OCI-LY7 (cell line): ENCODE results near the gene COL20A1. TPM values are rescaled to one million over a fixed set of nuclear protein-coding genes. Genes with fewer than 3 reads are reported as not detected.
A peak's percentile ranks its signal among the peaks of the same experiment; 100 is the strongest.

Source experiments
- BruUV-seq: library from RNA; stranded (reverse); fragments of 400-500 nt; replicated peaks from 2 replicates; lab custom pipeline; 2021; lab: Mats Ljungman, UMichigan
- CTCF ChIA-PET: fragments of 300-600 bp; sonication (Branson Sonifier 250); formaldehyde crosslinking; loops from one replicate; lab custom pipeline; 2022; ENCODE audit warnings: antibody characterized with exemption; ENCODE audit not compliant: unreplicated experiment; lab: Charles Lee
- POLR2A ChIA-PET: fragments of 300-600 bp; sonication (Branson Sonifier 250); formaldehyde crosslinking; loops from one replicate; lab custom pipeline; 2022; ENCODE audit warnings: antibody characterized with exemption; lab: Charles Lee
- DNase-seq: peaks from one replicate; pipeline ENCODE4 v3.0.0-alpha.2; 2015; ENCODE audit warnings: low spot score
- H2AFZ ChIP-seq: fragments of 200-600 bp; sonication (generic), shearing (Covaris generic); 2 replicates; pipeline ENCODE4 v1.6.1; 2014; ENCODE audit warnings: mild to moderate bottlenecking, antibody characterized with exemption, low read length, moderate library complexity
- H3K27ac ChIP-seq: fragments of 200-600 bp; sonication (generic); 2 replicates; pipeline ENCODE4 v1.5.1; 2014; ENCODE audit warnings: mixed run types, low read depth, mild to moderate bottlenecking, moderate library complexity, low read length, inconsistent platforms; ENCODE audit not compliant: poor library complexity, severe bottlenecking
- H3K36me3 ChIP-seq: fragments of 200-600 bp; sonication (generic); 2 replicates; pipeline ENCODE4 v1.6.1; 2014; ENCODE audit warnings: mild to moderate bottlenecking, antibody characterized with exemption, low read length, moderate library complexity, mixed read lengths; ENCODE audit not compliant: insufficient read depth
- H3K4me1 ChIP-seq: fragments of 200-600 bp; sonication (generic); 2 replicates; pipeline ENCODE4 v1.5.1; 2014; ENCODE audit warnings: mild to moderate bottlenecking, low read length; ENCODE audit not compliant: insufficient read depth, poor library complexity, severe bottlenecking
- H3K4me2 ChIP-seq: fragments of 200-600 bp; sonication (generic); 2 replicates; pipeline ENCODE4 v1.6.1; 2014; ENCODE audit warnings: mild to moderate bottlenecking, low read length
- H3K4me3 ChIP-seq: fragments of 200-600 bp; sonication (generic); 2 replicates; pipeline ENCODE4 v1.5.1; 2014; ENCODE audit warnings: mild to moderate bottlenecking, low read depth, low read length; ENCODE audit not compliant: poor library complexity, severe bottlenecking
- H3K79me2 ChIP-seq: fragments of 200-600 bp; sonication (generic); 2 replicates; pipeline ENCODE4 v1.6.1; 2016; ENCODE audit warnings: low read depth, mild to moderate bottlenecking, low read length, moderate library complexity, mixed read lengths; ENCODE audit not compliant: insufficient read depth
- H3K9me2 ChIP-seq: fragments of 200-600 bp; sonication (generic); 2 replicates; pipeline ENCODE4 v1.6.1; 2016; ENCODE audit warnings: mild to moderate bottlenecking, low read length, mixed read lengths; ENCODE audit not compliant: insufficient read depth
- H3K9me3 ChIP-seq: fragments of 200-600 bp; sonication (generic); 2 replicates; pipeline ENCODE4 v1.6.1; 2014; ENCODE audit warnings: mild to moderate bottlenecking, mixed run types, low read length, mixed read lengths
- H4K20me1 ChIP-seq: fragments of 200-600 bp; sonication (generic); 2 replicates; pipeline ENCODE4 v1.6.1; 2014; ENCODE audit warnings: mild to moderate bottlenecking, antibody characterized with exemption, low read length, moderate library complexity, mixed read lengths; ENCODE audit not compliant: insufficient read depth
- EZH2phosphoT487 ChIP-seq: fragments of 200-600 bp; sonication (generic); IDR thresholded peaks from 2 replicates; pipeline ENCODE4 v1.6.1; 2018; ENCODE audit warnings: low read depth, borderline replicate concordance, mild to moderate bottlenecking, mixed run types, antibody characterized with exemption, low read length, moderate library complexity, mixed read lengths
- intact Hi-C: fragments of 100-400 bp; cut with micrococcal nuclease; formaldehyde crosslinking; loops from one replicate; pipeline ENCODE4 v1.10.0; 2022; ENCODE audit not compliant: unreplicated experiment
- total RNA-seq, 2 experiments: library from RNA; depleted of rRNA in 1 of 2; stranded (reverse); fragments of >200 nt in 1 of 2; shearing (Covaris generic) in 1 of 2; gene quantifications; 2 replicates each; pipeline ENCODE4 v1.2.3, GENCODE V29; 2014 to 2022
- TF ChIP-seq, protein P1 (sequence below): fragments of 200-600 bp; sonication (generic); conservative IDR thresholded peaks from 2 replicates; pipeline ENCODE4 v1.5.1; 2014; ENCODE audit warnings: mild to moderate bottlenecking, antibody characterized with exemption, low read length, moderate library complexity, mixed read lengths

The COL20A1 gene
- total RNA-seq, 2 experiments from 2014 or later: 0.15 TPM; not detected in 1

DNA sequence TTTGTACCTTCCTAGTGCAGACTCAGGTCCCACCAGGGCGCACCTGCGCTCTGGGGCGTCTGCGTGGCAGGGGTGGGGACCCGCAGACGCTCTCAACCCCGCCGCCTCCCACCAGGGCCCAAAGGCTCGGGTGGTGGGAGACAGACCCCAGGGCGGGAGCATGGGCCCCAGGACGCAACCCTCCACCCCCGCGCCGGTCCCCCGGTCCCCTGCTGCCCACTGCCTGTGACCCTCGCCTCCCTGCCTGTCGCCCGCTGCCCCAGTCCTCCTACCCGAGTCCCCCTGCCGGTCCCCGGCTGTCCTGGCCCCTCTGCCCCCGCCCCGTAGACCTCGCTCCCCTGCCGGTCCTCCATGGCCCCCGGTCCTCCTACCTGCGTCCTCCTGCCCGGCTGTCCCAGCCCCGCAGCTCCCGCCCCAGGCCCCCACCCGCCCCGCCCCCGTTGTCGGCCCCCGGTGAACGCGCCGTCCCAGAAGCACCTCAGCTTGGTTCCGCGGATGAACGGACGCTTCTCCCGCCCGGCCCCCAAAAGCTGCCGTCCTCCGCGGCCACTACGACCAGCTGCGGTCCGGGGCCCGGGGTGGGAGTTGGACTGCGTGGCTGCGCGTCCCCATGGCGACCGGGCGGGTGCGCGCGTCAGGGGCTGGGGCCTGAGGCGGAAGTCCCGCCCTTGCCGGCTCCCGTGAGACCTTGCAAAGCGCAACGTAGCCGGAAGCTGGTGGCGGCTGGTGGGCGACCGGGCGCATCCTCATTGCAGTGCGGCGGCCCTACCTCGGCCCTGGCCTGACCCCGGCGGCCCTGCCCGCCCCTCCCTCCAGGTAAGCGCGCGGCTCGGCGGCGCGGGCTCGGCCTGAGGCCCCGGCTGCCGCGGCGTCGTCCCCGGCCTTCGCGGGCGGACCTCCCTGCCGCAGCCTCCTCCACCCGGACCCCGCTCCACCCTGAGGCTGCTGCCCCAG, 20.6 kb upstream of the COL20A1 start, which contains the start of gene ARFGAP1:
Gene ARFGAP1 (plus strand): TSS at position 709 of the 954 bp plus-strand sequence. CDS start 2,768 bp downstream, outside the sequence.
- Histone ChIP-seq H4K20me1 (peaks cover 10% of the 10 kb centered on the region; the same call in 1 of the 2 replicates), H3K27ac (peak within 1 kb of the TSS; percentile 4), H3K4me2 (peak within 1 kb of the TSS; percentile 90), H3K9me2 (no peaks in the 10 kb centered on the region), H2AFZ (peak within 1 kb of the TSS; percentile 70; the same call in 1 of the 2 replicates), H3K4me1 (peaks cover 17% of the 10 kb centered on the region), H3K79me2 (peaks cover 24% of the 10 kb centered on the region), H3K36me3 (peaks cover 16% of the 10 kb centered on the region; the same call in 1 of the 2 replicates), H3K4me3 (peak within 1 kb of the TSS; percentile 100), H3K9me3 (no peaks in the 10 kb centered on the region)
- POLR2A ChIA-PET: no interaction called here
- peak; percentile 92 for DNase-seq
- BruUV-seq: no TSS peak
- TF ChIP-seq EZH2phosphoT487: no peak
- TF ChIP-seq, protein P1, sequence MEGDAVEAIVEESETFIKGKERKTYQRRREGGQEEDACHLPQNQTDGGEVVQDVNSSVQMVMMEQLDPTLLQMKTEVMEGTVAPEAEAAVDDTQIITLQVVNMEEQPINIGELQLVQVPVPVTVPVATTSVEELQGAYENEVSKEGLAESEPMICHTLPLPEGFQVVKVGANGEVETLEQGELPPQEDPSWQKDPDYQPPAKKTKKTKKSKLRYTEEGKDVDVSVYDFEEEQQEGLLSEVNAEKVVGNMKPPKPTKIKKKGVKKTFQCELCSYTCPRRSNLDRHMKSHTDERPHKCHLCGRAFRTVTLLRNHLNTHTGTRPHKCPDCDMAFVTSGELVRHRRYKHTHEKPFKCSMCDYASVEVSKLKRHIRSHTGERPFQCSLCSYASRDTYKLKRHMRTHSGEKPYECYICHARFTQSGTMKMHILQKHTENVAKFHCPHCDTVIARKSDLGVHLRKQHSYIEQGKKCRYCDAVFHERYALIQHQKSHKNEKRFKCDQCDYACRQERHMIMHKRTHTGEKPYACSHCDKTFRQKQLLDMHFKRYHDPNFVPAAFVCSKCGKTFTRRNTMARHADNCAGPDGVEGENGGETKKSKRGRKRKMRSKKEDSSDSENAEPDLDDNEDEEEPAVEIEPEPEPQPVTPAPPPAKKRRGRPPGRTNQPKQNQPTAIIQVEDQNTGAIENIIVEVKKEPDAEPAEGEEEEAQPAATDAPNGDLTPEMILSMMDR: no peak
- intact Hi-C loops: loop anchor here (5.0 kb wide), 1 partner anchor 55 kb away; the partner anchor contains the start of gene YTHDF1
- CTCF ChIA-PET: interaction anchor here (0.5 to 0.6 kb wide), 2 partner anchors 27 to 1579 kb away, joined by 3 read pairs; no protein-coding TSS in a partner anchor

DNA sequence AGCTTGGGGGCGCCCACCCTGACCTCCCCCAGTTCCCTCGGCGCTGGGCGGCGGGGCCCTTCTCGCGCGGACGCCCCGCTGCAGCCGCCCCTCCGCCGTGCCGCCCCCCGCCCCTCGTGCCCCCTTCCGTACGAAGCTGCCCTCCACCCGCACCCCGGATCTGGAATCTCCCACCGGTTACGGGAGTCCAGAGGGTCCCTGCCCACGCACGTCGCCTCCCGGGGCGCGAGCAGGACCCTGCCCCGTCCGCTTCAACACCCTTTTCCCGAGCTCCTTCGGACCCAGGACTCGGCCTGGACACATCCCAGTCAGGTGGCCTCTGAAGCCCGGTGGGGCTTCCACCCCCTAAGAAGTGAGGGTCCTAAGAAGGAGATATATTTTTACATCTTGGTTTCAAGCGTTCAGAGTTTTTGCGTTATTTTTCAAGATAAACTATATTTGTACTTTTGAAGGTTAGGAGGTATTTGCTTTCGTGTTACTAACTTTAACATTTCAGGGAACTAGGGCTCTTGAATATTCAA, 19.9 kb upstream of the COL20A1 start:
- Histone ChIP-seq H3K9me3 (no peaks in the 10 kb centered on the region), H3K4me2 (peak overlapping the region; percentile 90), H3K9me2 (no peaks in the 10 kb centered on the region), H3K27ac (peak overlapping the region; percentile 4), H3K4me3 (peak overlapping the region; percentile 100), H3K36me3 (peaks cover 23% of the 10 kb centered on the region; the same call in 1 of the 2 replicates), H4K20me1 (peaks cover 10% of the 10 kb centered on the region; the same call in 1 of the 2 replicates), H2AFZ (peak overlapping the region; percentile 70; the same call in 1 of the 2 replicates), H3K4me1 (peaks cover 17% of the 10 kb centered on the region), H3K79me2 (peaks cover 24% of the 10 kb centered on the region)
- no peak for DNase-seq
- no peak for TF ChIP-seq EZH2phosphoT487
- TF ChIP-seq, protein P1: no peak
- POLR2A ChIA-PET: no interaction called here
- CTCF ChIA-PET: interaction anchor here (0.5 kb wide), 1 partner anchor 28 kb away, joined by 3 read pairs; no protein-coding TSS in a partner anchor
- intact Hi-C loops: loop anchor here (5.0 kb wide), 1 partner anchor 56 kb away; the partner anchor contains the start of gene YTHDF1
- BruUV-seq: no TSS peak
